DMS79 treated with DMSO at 0.1 percent for 48 hours (cell line): ENCODE data around the gene SERGEF.

Experiments used
- DNase-seq: peaks from one replicate; lab custom pipeline; 2025; lab: John Stamatoyannopoulos, UW

SERGEF gene

GRCh38 chr11:18012906-18013781 lies at the start of gene SERGEF:
TSS of gene SERGEF (minus strand) at chr11:18013047. CDS start at chr11:18013010, 37 bp downstream.
- DNase-seq: peak; percentile 84

GRCh38 chr11:18061351-18061750 lies 48.5 kb upstream of the SERGEF start:
- no peak for DNase-seq

- DNase-seq: no peak
Measured at GRCh38 chr11:18056561-18057181, 43.8 kb upstream of the SERGEF start.

- no peak for DNase-seq
Measured at GRCh38 chr11:18054511-18055103, 41.8 kb upstream of the SERGEF start.

- DNase-seq: no peak
Measured at GRCh38 chr11:18050848-18051247, 38.0 kb upstream of the SERGEF start.

GRCh38 chr11:18046116-18046777 lies 33.4 kb upstream of the SERGEF start, which contains the start of gene TPH1:
TSS of gene TPH1 (minus strand) at chr11:18046269. CDS start at chr11:18040762, 5,507 bp downstream.
- no peak for DNase-seq

GRCh38 chr11:18036456-18036855 lies 23.6 kb upstream of the SERGEF start:
- DNase-seq: no peak

- DNase-seq: no peak
Measured at GRCh38 chr11:18027475-18027874, 14.6 kb upstream of the SERGEF start.

- DNase-seq: no peak
Measured at GRCh38 chr11:18022419-18022818, 9.6 kb upstream of the SERGEF start.

GRCh38 chr11:18019650-18020049 lies 6.8 kb upstream of the SERGEF start:
- DNase-seq: no peak

- no peak for DNase-seq
Measured at GRCh38 chr11:18016789-18017188, 3.9 kb upstream of the SERGEF start.

- DNase-seq: no peak
Measured at GRCh38 chr11:18014876-18015275, 2.0 kb upstream of the SERGEF start.

- peak; percentile 53 for DNase-seq
Measured at GRCh38 chr11:18013790-18014507, 1.1 kb upstream of the SERGEF start.

- DNase-seq: peak; percentile 52
Measured at GRCh38 chr11:18012122-18012905, 533 bp downstream of the SERGEF start.

GRCh38 chr11:18011633-18012032 lies 1.2 kb downstream of the SERGEF start:
- no peak for DNase-seq

GRCh38 chr11:18010977-18011586 lies 1.8 kb downstream of the SERGEF start:
- DNase-seq: no peak

- DNase-seq: no peak
Measured at GRCh38 chr11:18010121-18010670, 2.7 kb downstream of the SERGEF start.

GRCh38 chr11:18005376-18006129 lies 7.3 kb downstream of the SERGEF start:
- no peak for DNase-seq

GRCh38 chr11:18001191-18001590 lies 11.7 kb downstream of the SERGEF start:
- DNase-seq: no peak
